Stimulated activated CD8-positive, alpha-beta memory T cell treated with anti-CD3 and anti-CD28 coated beads, Interleukin-4, amount 100 ng/mL, for 24 hours (primary cell): Measurements from ENCODE around the gene EP300.

Experiments used
- DNase-seq: peaks from one replicate; pipeline ENCODE4 v3.0.0-alpha.2; 2020; ENCODE audit warnings: low read depth

Gene EP300

DNA sequence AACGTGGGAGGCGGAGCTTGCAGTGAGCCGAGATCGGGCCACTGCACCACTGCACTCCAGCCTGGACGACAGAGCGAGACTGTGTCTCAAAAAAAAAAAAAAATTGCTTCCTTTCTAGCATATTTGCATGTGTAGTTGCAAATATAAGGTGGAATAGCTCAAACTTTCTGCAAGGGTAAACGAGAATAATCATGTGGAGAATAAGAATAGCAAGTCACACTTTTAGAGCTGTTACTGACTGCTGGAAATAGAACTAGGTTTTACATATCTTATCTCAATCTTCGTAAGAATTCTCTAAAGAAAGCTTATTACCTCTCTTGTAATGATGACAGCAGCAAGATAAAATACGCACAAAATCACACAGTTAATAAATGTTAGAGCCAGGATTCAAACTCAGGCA lies 114.3 kb downstream of the EP300 start:
- DNase-seq: no peak

DNA sequence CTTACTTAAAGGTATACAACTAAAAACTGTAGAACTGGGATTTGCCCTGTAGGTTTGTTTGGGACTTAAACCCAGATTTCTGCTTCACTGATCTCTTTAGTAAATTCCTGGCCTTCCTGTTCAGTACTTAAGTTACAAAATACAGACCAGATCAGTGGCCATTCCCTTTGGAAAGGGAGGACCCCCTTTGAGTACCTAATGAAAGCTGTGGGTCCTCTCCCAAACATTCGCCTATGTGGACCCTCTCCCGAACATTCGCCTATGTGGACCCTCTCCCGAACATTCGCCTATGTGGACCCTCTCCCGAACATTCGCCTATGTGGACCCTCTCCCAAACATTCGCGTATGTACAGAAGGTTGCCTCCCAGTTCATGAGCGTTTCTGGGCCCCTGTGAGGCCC lies 123.0 kb downstream of the EP300 start:
- DNase-seq: no peak

DNA sequence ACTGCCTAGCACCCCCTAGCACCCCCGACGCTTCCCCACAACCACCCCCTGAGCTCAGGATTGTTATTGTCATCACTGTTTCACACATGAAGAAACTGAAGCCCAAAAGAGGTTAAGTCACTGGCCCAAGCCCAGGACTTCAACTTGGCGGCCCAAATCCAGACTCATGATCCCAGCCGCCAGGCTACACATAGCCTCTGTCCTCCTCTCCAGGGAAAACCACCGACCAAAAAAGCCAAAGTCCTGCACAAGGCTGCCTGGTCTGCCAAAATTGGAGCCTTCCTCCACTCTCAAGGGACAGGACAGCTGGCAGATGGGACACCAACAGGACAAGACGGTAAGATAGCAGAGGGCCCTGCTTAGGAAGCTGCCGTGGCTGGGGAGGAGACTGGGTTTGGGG lies 123.5 kb downstream of the EP300 start:
- DNase-seq: no peak

DNA sequence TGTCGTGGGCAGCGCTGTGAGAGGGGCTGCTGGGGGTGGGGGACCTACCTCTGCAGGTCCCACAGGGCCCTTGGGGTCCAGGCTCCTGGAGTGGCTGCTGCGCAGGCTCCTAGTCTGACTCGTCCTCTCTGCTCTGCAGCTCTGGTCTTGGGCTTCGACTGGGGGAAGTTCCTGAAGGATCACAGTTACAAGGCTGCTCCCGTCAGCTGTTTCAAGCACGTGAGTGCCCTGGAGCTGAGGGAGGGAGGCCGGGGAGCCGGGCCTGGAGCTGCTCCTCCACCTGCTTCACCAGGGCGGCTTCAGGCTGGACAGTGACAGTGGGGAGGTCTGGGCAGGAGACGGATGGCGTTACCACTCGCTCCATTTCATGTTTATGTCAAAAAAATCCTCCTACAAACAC lies 124.6 kb downstream of the EP300 start:
- no peak for DNase-seq

DNA sequence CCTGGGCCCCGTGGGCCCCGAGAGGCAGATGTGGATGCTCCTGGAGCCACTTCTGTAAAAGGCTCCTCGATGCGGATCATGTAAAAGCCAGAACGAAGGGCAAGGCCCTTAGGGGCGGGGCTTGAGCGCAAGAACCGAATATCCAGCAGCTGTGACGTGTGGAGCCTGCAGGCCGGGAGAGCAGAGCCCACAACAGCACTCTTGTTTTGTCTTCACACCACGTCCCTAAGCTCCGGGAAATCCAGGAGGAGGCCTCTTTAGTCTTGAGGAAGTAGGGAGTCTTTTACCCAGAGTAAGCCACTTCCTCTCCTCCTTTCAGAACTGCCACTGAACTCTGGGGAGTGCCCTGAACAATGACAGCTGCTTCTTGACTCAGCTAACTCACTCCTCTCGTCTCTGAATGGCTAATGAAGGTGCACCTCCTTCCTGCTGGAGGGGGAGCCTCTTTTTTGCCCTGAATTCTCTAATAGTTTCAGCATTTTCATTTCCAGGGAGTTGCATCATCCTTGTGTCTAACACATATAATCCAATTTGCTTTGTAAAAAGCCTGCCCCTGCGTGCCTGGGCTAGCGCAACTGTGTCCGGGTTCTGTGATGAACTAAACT lies 125.3 kb downstream of the EP300 start:
- no peak for DNase-seq

DNA sequence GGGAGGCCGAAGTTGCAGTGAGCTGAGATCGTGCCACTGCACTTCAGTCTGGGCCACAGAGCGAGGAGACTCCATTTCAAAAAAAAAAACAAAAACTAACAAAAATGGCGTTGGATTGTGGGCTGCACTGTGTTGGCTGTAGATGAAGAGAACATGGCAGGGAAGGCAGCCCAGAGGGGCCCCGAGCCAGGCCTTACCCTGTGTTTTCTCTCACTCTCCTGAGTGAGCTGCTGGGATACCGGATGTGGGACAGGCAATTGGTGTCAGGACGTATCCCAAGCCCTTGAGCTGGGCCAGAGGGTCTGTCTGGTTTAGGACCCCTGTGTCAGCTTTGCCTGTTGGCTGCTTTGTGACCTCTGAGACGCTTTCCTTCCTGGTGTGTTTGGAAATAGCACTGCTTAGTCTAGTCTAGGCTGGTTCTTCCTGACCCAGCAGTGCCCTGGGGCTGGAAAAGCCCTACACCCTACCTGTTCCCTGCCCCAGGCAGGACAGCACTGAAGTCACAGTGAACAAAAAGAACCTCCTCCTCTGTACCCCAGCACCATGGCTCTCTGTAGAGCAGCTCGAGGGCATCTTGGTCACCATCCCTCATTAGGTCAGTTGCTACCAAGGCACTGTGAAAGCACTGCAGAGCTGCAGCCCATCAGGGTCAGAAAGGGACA lies 130.6 kb downstream of the EP300 start:
- DNase-seq: no peak

DNA sequence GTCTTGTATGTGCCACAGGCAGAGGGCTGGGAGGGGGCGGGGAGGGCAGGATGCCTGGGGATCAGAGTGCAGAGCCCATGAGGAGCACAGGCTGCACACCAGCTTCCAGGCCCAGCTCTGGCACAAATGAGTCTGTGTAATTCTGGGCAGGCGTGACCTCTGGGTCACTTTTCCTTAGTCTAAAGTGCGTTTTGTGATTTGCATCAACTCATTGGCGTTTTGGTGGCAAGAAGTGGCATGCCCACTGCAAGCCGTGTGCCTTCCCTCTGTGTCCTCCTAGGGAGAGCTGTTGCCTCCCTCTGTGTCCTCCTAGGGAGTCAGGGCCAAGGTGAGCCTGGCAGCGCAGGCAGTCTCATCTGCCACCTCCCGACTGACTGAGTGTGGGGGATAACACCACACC lies 131.1 kb downstream of the EP300 start:
- DNase-seq: no peak

DNA sequence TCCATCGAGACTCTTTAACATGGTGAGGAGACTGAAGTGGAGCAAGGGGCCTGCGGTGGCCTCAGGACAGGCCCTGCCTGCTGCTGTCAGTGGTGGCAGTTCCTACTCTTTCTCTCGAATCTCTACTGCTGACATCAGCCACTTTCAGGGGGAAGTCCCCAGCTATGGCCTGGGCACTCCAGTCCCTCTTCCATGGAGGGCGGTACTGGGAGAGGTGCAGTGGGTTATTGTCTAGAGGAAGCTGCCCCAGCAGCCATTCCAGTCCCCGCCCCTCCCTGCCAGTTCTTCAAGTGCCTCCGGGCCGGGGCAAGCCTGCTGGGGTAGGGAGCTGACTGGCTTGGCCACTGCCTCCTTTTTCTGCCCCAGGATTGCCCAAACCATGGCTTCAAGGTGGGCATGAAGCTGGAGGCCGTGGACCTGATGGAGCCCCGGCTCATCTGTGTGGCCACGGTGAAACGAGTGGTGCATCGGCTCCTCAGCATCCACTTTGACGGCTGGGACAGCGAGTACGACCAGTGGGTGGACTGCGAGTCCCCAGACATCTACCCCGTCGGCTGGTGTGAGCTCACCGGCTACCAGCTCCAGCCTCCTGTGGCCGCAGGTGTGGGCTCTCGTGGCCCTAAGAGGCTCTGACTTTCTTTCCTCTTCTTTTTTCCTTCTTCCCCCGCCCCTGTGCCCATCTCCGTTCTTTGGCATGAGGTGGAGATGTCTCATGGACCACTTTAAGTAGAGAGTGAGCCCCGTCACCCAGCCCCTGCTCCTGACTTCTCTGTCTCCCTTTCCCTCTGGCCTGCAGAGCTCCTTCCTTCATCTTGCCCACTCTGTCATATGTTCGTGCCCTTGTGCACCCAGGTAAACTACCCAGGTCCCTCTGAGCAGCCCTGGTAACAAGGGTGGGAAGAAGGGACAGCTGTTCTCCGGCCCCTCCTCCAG lies 134.6 kb downstream of the EP300 start:
- DNase-seq: no peak

DNA sequence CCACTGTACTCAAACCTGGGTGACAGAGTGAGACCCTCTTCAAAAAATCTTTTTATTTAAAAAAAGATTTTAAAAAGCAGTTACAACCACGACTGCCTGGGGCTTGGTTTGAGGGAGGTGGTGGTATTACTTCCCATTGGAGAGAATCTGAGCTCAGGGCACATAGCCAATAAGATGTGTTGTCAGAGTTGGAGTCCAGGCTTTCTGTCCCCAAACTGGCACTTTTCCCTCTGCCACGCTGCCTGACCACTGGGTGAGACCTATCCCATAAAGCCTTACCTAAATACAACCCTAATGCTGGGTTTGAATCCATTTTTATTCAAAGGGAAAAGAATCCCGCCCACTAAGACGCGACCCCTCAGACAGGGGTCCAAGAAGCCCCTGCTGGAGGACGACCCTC lies 136.8 kb downstream of the EP300 start:
- no peak for DNase-seq
